HG03135 (cell line): ENCODE results near the gene REXO5.

Source experiments
- ATAC-seq: cut with Tn5 transposase; IDR thresholded peaks from one replicate; pipeline ENCODE4 v1.9.1; 2021; ENCODE audit warnings: mild to moderate bottlenecking, moderate library complexity; ENCODE audit not compliant: unreplicated experiment

The REXO5 gene

GRCh38 chr16:20871258-20871657 lies 64.9 kb downstream of the REXO5 start:
- no peak for ATAC-seq

GRCh38 chr16:20871941-20872815 lies 65.9 kb downstream of the REXO5 start:
- no peak for ATAC-seq

GRCh38 chr16:20873331-20873730 lies 67.0 kb downstream of the REXO5 start:
- ATAC-seq: no peak

- ATAC-seq: no peak
These were observed 67.8 kb downstream of the REXO5 start for GRCh38 chr16:20874088-20874581.

GRCh38 chr16:20875355-20875650 lies 69.0 kb downstream of the REXO5 start:
- no peak for ATAC-seq

GRCh38 chr16:20878682-20879147 lies 72.4 kb downstream of the REXO5 start:
- no peak for ATAC-seq

GRCh38 chr16:20879175-20880040 lies 73.1 kb downstream of the REXO5 start:
- no peak for ATAC-seq

GRCh38 chr16:20880867-20881502 lies 74.7 kb downstream of the REXO5 start:
- no peak for ATAC-seq

- ATAC-seq: no peak
These were observed 75.2 kb downstream of the REXO5 start for GRCh38 chr16:20881503-20881878.

GRCh38 chr16:20883554-20884239 lies 77.4 kb downstream of the REXO5 start:
- no peak for ATAC-seq

- no peak for ATAC-seq
These were observed 77.9 kb downstream of the REXO5 start for GRCh38 chr16:20884240-20884556.

GRCh38 chr16:20886320-20886719 lies 80.0 kb downstream of the REXO5 start:
- ATAC-seq: no peak

GRCh38 chr16:20887207-20887606 lies 80.9 kb downstream of the REXO5 start:
- ATAC-seq: no peak

GRCh38 chr16:20889625-20890275 lies 83.4 kb downstream of the REXO5 start:
- no peak for ATAC-seq

- ATAC-seq: no peak
These were observed 88.1 kb downstream of the REXO5 start for GRCh38 chr16:20894388-20894787.

GRCh38 chr16:20897253-20897897 lies 91.0 kb downstream of the REXO5 start:
- ATAC-seq: no peak

- no peak for ATAC-seq
These were observed 91.6 kb downstream of the REXO5 start for GRCh38 chr16:20897922-20898321.

GRCh38 chr16:20899071-20899470 lies 92.7 kb downstream of the REXO5 start:
- no peak for ATAC-seq
